A549 (cell line): ENCODE results near the gene MARCHF11. TPM values are rescaled to one million over a fixed set of nuclear protein-coding genes. Genes with fewer than 3 reads are reported as not detected.

ENCODE experiments used
- ATAC-seq, 2 experiments: fragments of 200-7000 bp in 1 of 2; fragments of >200 bp in 1 of 2; cut with Nextera tagmentation in 1 of 2; cut with Tn5 transposase in 1 of 2; 3 replicates each; pipeline versions ENCODE4 v1.8.0 to v1.9.1; 2018 to 2020; ENCODE audit warnings: mild to moderate bottlenecking in 1 of 2, moderate library complexity in 1 of 2
- CTCF ChIA-PET: fragments of 300-600 bp; sonication (Branson Sonifier 250); formaldehyde crosslinking; extraction: SDS; loops from one replicate; lab custom pipeline; 2021; ENCODE audit warnings: antibody characterized with exemption, inconsistent platforms; lab: Yijun Ruan, JAX
- POLR2A ChIA-PET: fragments of 350-600 bp; formaldehyde crosslinking; extraction: SDS; loops from one replicate; lab custom pipeline; 2021; ENCODE audit warnings: antibody characterized with exemption, inconsistent platforms; lab: Yijun Ruan, JAX
- DNase-seq, 2 experiments: peaks; one replicate each; pipeline versions ENCODE4 v3.0.0 to v3.0.0-alpha.2; 2011 to 2016; ENCODE audit warnings: low read depth in 1 of 2, low spot score in 1 of 2
- FAIRE-seq: peaks from 2 replicates; lab custom pipeline; 2011; peaks lifted over from hg19 to GRCh38; lab: Jason Lieb, UNC
- H3K27ac ChIP-seq, 2 experiments: fragments of >200 bp; sonication (Bioruptor Twin); formaldehyde crosslinking; 3 replicates each; pipeline ENCODE4 v1.5.1; 2016 to 2017
- H3K4me1 ChIP-seq: fragments of >200 bp; sonication (Bioruptor Twin); formaldehyde crosslinking; 3 replicates; pipeline ENCODE4 v1.6.1; 2016
- H3K4me2 ChIP-seq: fragments of >200 bp; sonication (Bioruptor Twin); formaldehyde crosslinking; 3 replicates; pipeline ENCODE4 v1.6.1; 2016
- H3K4me3 ChIP-seq: fragments of >200 bp; sonication (Bioruptor Twin); formaldehyde crosslinking; 3 replicates; pipeline ENCODE4 v1.5.1; 2016
- H3K9me3 ChIP-seq: fragments of >200 bp; sonication (Bioruptor Twin); formaldehyde crosslinking; 3 replicates; pipeline ENCODE4 v1.6.1; 2016
- CHD2 ChIP-seq: fragments of 150-350 bp; IDR thresholded peaks from 2 replicates; pipeline ENCODE4 v1.6.1; 2014; ENCODE audit warnings: low read length; ENCODE audit not compliant: partially characterized antibody
- CTCF ChIP-seq: fragments of >200 bp; sonication (Bioruptor Twin); formaldehyde crosslinking; IDR thresholded peaks from 3 replicates; pipeline ENCODE4 v1.5.1; 2016
- EP300 ChIP-seq, 2 experiments: fragments of >200 bp; sonication (Bioruptor Twin); formaldehyde crosslinking; IDR thresholded peaks; 2 replicates in 1 of 2; 3 replicates in 1 of 2; pipeline ENCODE4 v1.6.1; 2016 to 2017
- FOXS1 ChIP-seq: fragments of 250-450 bp; sonication (Bioruptor Pico); IDR thresholded peaks from 2 replicates; pipeline ENCODE4 v1.5.0; 2020; ENCODE audit warnings: mild to moderate bottlenecking, moderate library complexity
- GATA3 ChIP-seq: IDR thresholded peaks from 2 replicates; pipeline ENCODE4 v1.6.1; 2012; ENCODE audit warnings: borderline replicate concordance
- HES2 ChIP-seq: fragments of >200 bp; sonication (Bioruptor Twin); formaldehyde crosslinking; IDR thresholded peaks from 2 replicates; pipeline ENCODE4 v1.6.1; 2016
- HMGXB4 ChIP-seq: fragments of 250-450 bp; sonication (Bioruptor Pico); IDR thresholded peaks from 2 replicates; pipeline ENCODE4 v1.5.0; 2021; ENCODE audit warnings: mild to moderate bottlenecking, moderate library complexity, borderline replicate concordance
- HOXA7 ChIP-seq: fragments of 250-450 bp; sonication (Bioruptor Pico); IDR thresholded peaks from 2 replicates; pipeline ENCODE4 v1.5.0; 2020; ENCODE audit warnings: mild to moderate bottlenecking, moderate library complexity
- MAFK ChIP-seq: fragments of 450-650 bp; IDR thresholded peaks from 2 replicates; pipeline ENCODE4 v1.6.1; 2014; ENCODE audit not compliant: partially characterized antibody
- MAZ ChIP-seq: fragments of 150-350 bp; IDR thresholded peaks from 2 replicates; pipeline ENCODE4 v1.6.1; 2014; ENCODE audit warnings: antibody characterized with exemption, low read depth, low read length, borderline replicate concordance
- NFE2L2 ChIP-seq: fragments of 150-350 bp; conservative IDR thresholded peaks from 2 replicates; pipeline ENCODE4 v1.6.1; 2014; ENCODE audit warnings: low read length
- NR3C1 ChIP-seq: fragments of >200 bp; sonication (Bioruptor Twin); formaldehyde crosslinking; IDR thresholded peaks from 3 replicates; pipeline ENCODE4 v1.6.1; 2017
- POLR2AphosphoS2 ChIP-seq: conservative IDR thresholded peaks from 2 replicates; pipeline ENCODE4 v1.6.1; 2012; ENCODE audit warnings: low read length, improper control_type of control experiment, inconsistent platforms
- RAD21 ChIP-seq, 2 experiments: fragments of >200 bp in 1 of 2; sonication (Bioruptor Twin) in 1 of 2; formaldehyde crosslinking in 1 of 2; IDR thresholded peaks in 1 of 2; conservative IDR thresholded peaks in 1 of 2; 2 replicates in 1 of 2; 3 replicates in 1 of 2; pipeline ENCODE4 v1.6.1; 2012 to 2018; ENCODE audit warnings: inconsistent platforms in 1 of 2
- RARB ChIP-seq: fragments of 250-450 bp; sonication (Bioruptor Pico); IDR thresholded peaks from 2 replicates; pipeline ENCODE4 v1.8.0; 2021; ENCODE audit warnings: mild to moderate bottlenecking, moderate library complexity
- REST ChIP-seq: fragments of 200-600 bp; sonication (generic); IDR thresholded peaks from 2 replicates; pipeline ENCODE4 v1.6.1; 2016; ENCODE audit warnings: antibody characterized with exemption, mild to moderate bottlenecking, moderate library complexity
- RNF2 ChIP-seq: fragments of 200-600 bp; sonication (generic); IDR thresholded peaks from 2 replicates; pipeline ENCODE4 v1.6.1; 2016; ENCODE audit warnings: low read depth, mild to moderate bottlenecking, antibody characterized with exemption, moderate library complexity, borderline replicate concordance
- SREBF2 ChIP-seq: fragments of 450-650 bp; IDR thresholded peaks from 2 replicates; pipeline ENCODE4 v1.6.1; 2014; ENCODE audit warnings: mild to moderate bottlenecking, moderate library complexity
- USF2 ChIP-seq: fragments of 450-650 bp; IDR thresholded peaks from 2 replicates; pipeline ENCODE4 v1.6.1; 2014; ENCODE audit warnings: antibody characterized with exemption
- ZFP36 ChIP-seq: fragments of 450-650 bp; IDR thresholded peaks from 2 replicates; pipeline ENCODE4 v1.6.1; 2014; ENCODE audit warnings: borderline replicate concordance; ENCODE audit not compliant: partially characterized antibody
- ZNF302 ChIP-seq: fragments of 250-450 bp; sonication (Bioruptor Pico); IDR thresholded peaks from 2 replicates; pipeline ENCODE4 v1.9.0; 2021; ENCODE audit warnings: inconsistent platforms, mild to moderate bottlenecking, moderate library complexity
- WGBS: methylation state at CpG from one replicate; pipeline ENCODE4 v1.1.6; 2017; ENCODE audit errors: missing lambda C conversion rate; 5-methylcytosine and 5-hydroxymethylcytosine counted together
- polyA plus RNA-seq, 4 experiments: library from polyadenylated mRNA; depleted of rRNA in 3 of 4; stranded (reverse); fragments of >200 nt; fragmentation: RNase III in 1 of 4; extraction: RNeasy Plus Mini Kit Qiagen cat#74134 plus additional on column Dnase treatment in 1 of 4; gene quantifications; 2 replicates in 3 of 4; 3 replicates in 1 of 4; pipeline ENCODE4 v1.2.3, GENCODE V29; 2011 to 2017

MARCHF11 gene
- polyA plus RNA-seq, 2 of the 4 experiments (the other 2 are of a cell fraction), result not detected

GRCh38 chr5:16065831-16066230 is 113.8 kb downstream of the MARCHF11 start:
- CTCF ChIA-PET, result no interaction called here
- TF ChIP-seq POLR2AphosphoS2 (no peak), RAD21 (conservative IDR thresholded peaks at IDR 0.05 in 1 of 2, IDR thresholded peaks at IDR 0.05 in 1 of 2) (no peak), ZNF302 (CRISPR knock-in tag) (no peak)
- TF ChIP-seq, all 56 proteins: peak for 0
- no peaks in the 10 kb centered on the region for H3K9me3 ChIP-seq
- WGBS, result 23% methylated on average over 4 of the region's 4 CpGs
- POLR2A ChIA-PET, result no interaction called here
- ATAC-seq (no peak), FAIRE-seq (no peak), DNase-seq (no peak)
- no peak overlapping the region for H3K4me3 ChIP-seq
- H3K4me2 ChIP-seq, result no peak overlapping the region
- no peak overlapping the region for H3K27ac ChIP-seq
- H3K4me1 ChIP-seq, result no peaks in the 10 kb centered on the region

GRCh38 chr5:16064135-16064893 is 115.3 kb downstream of the MARCHF11 start:
- ATAC-seq (no peak), DNase-seq (no peak), FAIRE-seq (no peak)
- H3K27ac ChIP-seq, result no peak overlapping the region
- no peaks in the 10 kb centered on the region for H3K9me3 ChIP-seq
- H3K4me2 ChIP-seq, result no peak overlapping the region
- no peak overlapping the region for H3K4me3 ChIP-seq
- ChIA-PET POLR2A (no interaction called here), CTCF (interaction anchor here (0.6 kb wide), 1 partner anchor 71 kb away, joined by 3 read pairs; no protein-coding TSS in a partner anchor)
- TF ChIP-seq HES2, result no peak
- no peak for TF ChIP-seq MAFK
- TF ChIP-seq NR3C1, result no peak
- TF ChIP-seq CHD2, result no peak
- no peak for TF ChIP-seq FOXS1
- WGBS, result 22% methylated on average over 9 of the region's 9 CpGs
- H3K4me1 ChIP-seq, result no peaks in the 10 kb centered on the region

GRCh38 chr5:16061163-16061562 is 118.4 kb downstream of the MARCHF11 start:
- ATAC-seq (no peak), FAIRE-seq (no peak)
- WGBS, result 2% methylated on average over 3 of the region's 3 CpGs

More at GRCh38 chr5:16061163-16061562, 118.4 kb downstream of the MARCHF11 start:
- DNase-seq, result no peak
- ChIA-PET CTCF (no interaction called here), POLR2A (no interaction called here)
- Histone ChIP-seq H3K27ac (no peak overlapping the region), H3K9me3 (no peaks in the 10 kb centered on the region), H3K4me1 (no peaks in the 10 kb centered on the region), H3K4me2 (no peak overlapping the region), H3K4me3 (no peak overlapping the region)
- TF ChIP-seq HOXA7 (CRISPR knock-in tag), result no peak
- no peak for TF ChIP-seq HMGXB4
- TF ChIP-seq ZFP36, result no peak
- TF ChIP-seq MAZ, result no peak
- TF ChIP-seq REST, result no peak
- no peak for TF ChIP-seq RNF2
- no peak for TF ChIP-seq CTCF
- TF ChIP-seq ZNF302 (CRISPR knock-in tag), result no peak
- TF ChIP-seq SREBF2, result no peak
- no peak for TF ChIP-seq EP300 (IDR thresholded peaks at IDR 0.05)
- no peak for TF ChIP-seq GATA3
- no peak for TF ChIP-seq USF2
- no peak for TF ChIP-seq MAFK
- no peak for TF ChIP-seq NFE2L2
- no peak for TF ChIP-seq RARB
- TF ChIP-seq, all 56 proteins: peak for 0
